H1 (cell line): ENCODE data around the gene ASXL1. TPM values are rescaled to one million over a fixed set of nuclear protein-coding genes. Genes with fewer than 3 reads are reported as not detected.

Experiments
- CTCF ChIA-PET: fragments of 300-600 bp; sonication (Branson Sonifier 250); formaldehyde crosslinking; loops from one replicate; lab custom pipeline; 2021; ENCODE audit not compliant: partially characterized antibody; lab: Charles Lee
- POLR2A ChIA-PET: fragments of 300-600 bp; sonication (Branson Sonifier 250); formaldehyde crosslinking; loops from one replicate; lab custom pipeline; 2021; ENCODE audit warnings: inconsistent platforms; ENCODE audit not compliant: partially characterized antibody; lab: Charles Lee
- DNase-seq, 2 experiments: peaks; one replicate each; pipeline versions ENCODE4 v3.0.0 to v3.0.0-alpha.2; 2010 to 2022; ENCODE audit warnings: low spot score in 2 of 2, low read depth in 1 of 2, mixed read lengths in 1 of 2
- FAIRE-seq: peaks from 2 replicates; lab custom pipeline; 2011; peaks lifted over from hg19 to GRCh38; lab: Jason Lieb, UNC
- H2AFZ ChIP-seq: 2 replicates; pipeline ENCODE4 v1.8.1; 2012; ENCODE audit warnings: low read length, inconsistent platforms
- H2AK5ac ChIP-seq: 2 replicates; pipeline ENCODE4 v1.6.1; 2013; ENCODE audit warnings: low read depth, low read length
- H2BK120ac ChIP-seq: replicated peaks from 2 replicates; pipeline ENCODE3; 2013; ENCODE audit warnings: low read depth, low read length, inconsistent platforms
- H2BK12ac ChIP-seq: 2 replicates; pipeline ENCODE4 v1.6.1; 2013; ENCODE audit warnings: low read depth, low read length
- H2BK15ac ChIP-seq: 2 replicates; pipeline ENCODE4 v1.6.1; 2013; ENCODE audit warnings: low read length
- H2BK20ac ChIP-seq: 2 replicates; pipeline ENCODE4 v1.6.1; 2013; ENCODE audit warnings: low read length
- H2BK5ac ChIP-seq: 2 replicates; pipeline ENCODE4 v1.6.1; 2013; ENCODE audit warnings: low read depth, low read length
- H3K14ac ChIP-seq: 2 replicates; pipeline ENCODE4 v1.6.1; 2013; ENCODE audit warnings: inconsistent platforms; ENCODE audit not compliant: insufficient read length
- H3K18ac ChIP-seq: 2 replicates; pipeline ENCODE4 v1.6.1; 2013; ENCODE audit warnings: low read length; ENCODE audit errors: extremely low read depth
- H3K23ac ChIP-seq: 2 replicates; pipeline ENCODE4 v1.6.1; 2013; ENCODE audit warnings: inconsistent platforms; ENCODE audit not compliant: insufficient read length
- H3K23me2 ChIP-seq: 2 replicates; pipeline ENCODE4 v1.6.1; 2013; ENCODE audit warnings: low read depth, low read length
- H3K27ac ChIP-seq: 2 replicates; pipeline ENCODE4 v1.6.1; 2011; ENCODE audit warnings: low read depth, low read length, inconsistent platforms
- H3K27me3 ChIP-seq, 4 experiments: replicated peaks in 1 of 4; 1 replicate in 1 of 4; 2 replicates in 3 of 4; pipeline versions ENCODE4 v1.6.1 to v1.8.1; 2011 to 2013; ENCODE audit warnings: low read length in 3 of 4, mild to moderate bottlenecking in 3 of 4, inconsistent platforms in 2 of 4, mixed read lengths in 2 of 4, moderate library complexity in 1 of 4; ENCODE audit not compliant: control insufficient read depth in 3 of 4, insufficient read depth in 3 of 4; ENCODE audit errors: extremely low read depth in 1 of 4
- H3K36me3 ChIP-seq, 4 experiments: 2 replicates each; pipeline versions ENCODE4 v1.6.1 to v1.8.1; 2011 to 2013; ENCODE audit warnings: mild to moderate bottlenecking in 4 of 4, low read length in 3 of 4, moderate library complexity in 2 of 4, control low read depth in 1 of 4, inconsistent platforms in 1 of 4; ENCODE audit not compliant: insufficient read depth in 4 of 4, control insufficient read depth in 2 of 4
- H3K4ac ChIP-seq: replicated peaks from 2 replicates; pipeline ENCODE3; 2013; ENCODE audit warnings: low read length, low read depth, mixed read lengths, inconsistent platforms; ENCODE audit not compliant: insufficient read length
- H3K4me1 ChIP-seq, 4 experiments: replicated peaks in 1 of 4; 1 replicate in 1 of 4; 2 replicates in 3 of 4; pipeline versions ENCODE4 v1.6.1 to v1.8.1; 2011 to 2013; ENCODE audit warnings: low read length in 3 of 4, inconsistent platforms in 2 of 4, mixed read lengths in 1 of 4; ENCODE audit not compliant: insufficient read depth in 4 of 4, control insufficient read depth in 3 of 4
- H3K4me2 ChIP-seq, 2 experiments: 2 replicates each; pipeline versions ENCODE4 v1.6.1 to v1.8.1; 2011 to 2013; ENCODE audit warnings: low read depth in 2 of 2, low read length in 2 of 2, control low read depth in 1 of 2, inconsistent platforms in 1 of 2, mild to moderate bottlenecking in 1 of 2; ENCODE audit not compliant: insufficient read depth in 1 of 2
- H3K4me3 ChIP-seq, 4 experiments: fragments of 200-600, 300-600 bp in 1 of 4; sonication (generic), shearing (Covaris generic), sonication (Bioruptor Twin) in 1 of 4; 2 replicates each; pipeline versions ENCODE4 v1.5.1 to v1.8.1; 2011 to 2016; ENCODE audit warnings: low read length in 4 of 4, low read depth in 3 of 4, control low read depth in 2 of 4, inconsistent platforms in 2 of 4, mild to moderate bottlenecking in 2 of 4, mixed read lengths in 1 of 4, moderate library complexity in 1 of 4; ENCODE audit not compliant: insufficient read depth in 2 of 4; ENCODE audit errors: extremely low read depth in 1 of 4
- H3K56ac ChIP-seq: replicated peaks from 2 replicates; pipeline ENCODE3; 2013; ENCODE audit warnings: low read depth, mild to moderate bottlenecking, mixed read lengths, low read length, inconsistent platforms; ENCODE audit not compliant: insufficient read length
- H3K79me1 ChIP-seq: 2 replicates; pipeline ENCODE4 v1.6.1; 2013; ENCODE audit warnings: low read depth, low read length, control low read depth
- H3K79me2 ChIP-seq, 2 experiments: 2 replicates each; pipeline versions ENCODE4 v1.6.1 to v1.8.1; 2012 to 2013; ENCODE audit warnings: low read length in 2 of 2, mild to moderate bottlenecking in 2 of 2, inconsistent platforms in 1 of 2; ENCODE audit not compliant: insufficient read depth in 2 of 2, control insufficient read depth in 1 of 2
- H3K9ac ChIP-seq, 4 experiments: replicated peaks in 1 of 4; 1 replicate in 1 of 4; 2 replicates in 3 of 4; pipeline versions ENCODE4 v1.6.1 to v1.8.1; 2011 to 2013; ENCODE audit warnings: low read depth in 3 of 4, low read length in 3 of 4, control low read depth in 2 of 4, mild to moderate bottlenecking in 2 of 4, moderate library complexity in 2 of 4, inconsistent platforms in 1 of 4; ENCODE audit errors: extremely low read depth in 1 of 4
- H3K9me3 ChIP-seq, 2 experiments: 2 replicates each; pipeline versions ENCODE4 v1.6.1 to v1.8.1; 2012 to 2013; ENCODE audit warnings: mild to moderate bottlenecking in 2 of 2, moderate library complexity in 2 of 2, control low read depth in 1 of 2, inconsistent platforms in 1 of 2, low read depth in 1 of 2, low read length in 1 of 2, mixed read lengths in 1 of 2; ENCODE audit not compliant: insufficient read depth in 2 of 2
- H4K20me1 ChIP-seq, 2 experiments: replicated peaks in 1 of 2; 2 replicates each; pipeline versions ENCODE3 to v1.8.1; 2011 to 2013; ENCODE audit warnings: inconsistent platforms in 2 of 2, low read length in 2 of 2, mild to moderate bottlenecking in 1 of 2; ENCODE audit not compliant: insufficient read depth in 2 of 2, control insufficient read depth in 1 of 2
- H4K5ac ChIP-seq: 2 replicates; pipeline ENCODE4 v1.6.1; 2013; ENCODE audit warnings: low read length, low read depth, mixed read lengths, inconsistent platforms; ENCODE audit not compliant: insufficient read length
- H4K8ac ChIP-seq: 2 replicates; pipeline ENCODE4 v1.8.0; 2013; ENCODE audit warnings: mild to moderate bottlenecking, moderate library complexity, low read length, inconsistent platforms; ENCODE audit not compliant: insufficient read depth; ENCODE audit errors: extremely low read depth
- H4K91ac ChIP-seq: replicated peaks from 2 replicates; pipeline ENCODE3; 2013; ENCODE audit warnings: low read length, mixed read lengths, inconsistent platforms; ENCODE audit not compliant: insufficient read length
- ASH2L ChIP-seq: fragments of 200-600, 300-600 bp; sonication (generic); IDR thresholded peaks from one replicate; pipeline ENCODE4 v1.7.1; 2017; ENCODE audit warnings: low read length
- E2F6 ChIP-seq: IDR thresholded peaks from 2 replicates; pipeline ENCODE4 v1.6.1; 2012; ENCODE audit warnings: inconsistent platforms
- EP300 ChIP-seq, 2 experiments: IDR thresholded peaks; 1 replicate in 1 of 2; 2 replicates in 1 of 2; pipeline ENCODE4 v1.6.1; 2011 to 2012; ENCODE audit warnings: low read depth in 2 of 2, low read length in 2 of 2, mild to moderate bottlenecking in 2 of 2, borderline replicate concordance in 1 of 2, inconsistent platforms in 1 of 2, moderate library complexity in 1 of 2
- EZH2 ChIP-seq: fragments of 200-600 bp; sonication (generic); IDR thresholded peaks from 2 replicates; pipeline ENCODE4 v1.7.1; 2012; ENCODE audit warnings: low read depth, mild to moderate bottlenecking, moderate library complexity, low read length, inconsistent platforms; ENCODE audit not compliant: severe bottlenecking
- FOSL1 ChIP-seq: IDR thresholded peaks from 2 replicates; pipeline ENCODE4 v1.6.1; 2011; ENCODE audit warnings: mild to moderate bottlenecking, low read depth, low read length, moderate library complexity; ENCODE audit not compliant: insufficient read depth
- HDAC6 ChIP-seq: IDR thresholded peaks from one replicate; pipeline ENCODE4 v1.7.1; 2012; ENCODE audit warnings: low read depth, mild to moderate bottlenecking, inconsistent platforms, low read length, moderate library complexity
- POLR2A ChIP-seq, 2 experiments: IDR thresholded peaks; 1 replicate in 1 of 2; 2 replicates in 1 of 2; pipeline ENCODE4 v1.6.1; 2011; ENCODE audit warnings: low read depth in 2 of 2, low read length in 2 of 2, mild to moderate bottlenecking in 2 of 2; ENCODE audit errors: control extremely low read depth in 1 of 2
- POLR2AphosphoS5 ChIP-seq: IDR thresholded peaks from 2 replicates; pipeline ENCODE4 v1.6.1; 2011; ENCODE audit warnings: low read depth, low read length
- SP1 ChIP-seq: IDR thresholded peaks from 2 replicates; pipeline ENCODE4 v1.6.1; 2011; ENCODE audit warnings: low read depth, low read length
- TEAD4 ChIP-seq: IDR thresholded peaks from 2 replicates; pipeline ENCODE4 v1.6.1; 2012; ENCODE audit warnings: low read depth, low read length, inconsistent platforms, mixed read lengths
- USF2 ChIP-seq: IDR thresholded peaks from 2 replicates; pipeline ENCODE4 v1.6.1; 2011; ENCODE audit warnings: low read length, improper control_type of control experiment
- YY1 ChIP-seq: IDR thresholded peaks from 2 replicates; pipeline ENCODE4 v1.6.1; 2011; ENCODE audit warnings: low read depth, mild to moderate bottlenecking, low read length
- WGBS, 2 experiments: shearing (Covaris generic) in 1 of 2; methylation state at CpG; one replicate each; pipeline versions ENCODE4 v1.1.6 to v1.1.7; 2013 to 2015; ENCODE audit warnings: low lambda C conversion rate in 2 of 2, mixed read lengths in 2 of 2, inconsistent platforms in 1 of 2, low coverage in 1 of 2, missing lambda C conversion rate in 1 of 2; ENCODE audit not compliant: insufficient replicate concordance in 2 of 2, insufficient coverage in 1 of 2, insufficient read length in 1 of 2; ENCODE audit errors: extremely low coverage in 1 of 2, missing lambda C conversion rate in 1 of 2; 5-methylcytosine and 5-hydroxymethylcytosine counted together
- polyA plus RNA-seq, 7 experiments: library from polyadenylated mRNA; depleted of rRNA in 3 of 7; stranded (reverse) in 5 of 7; unstranded in 2 of 7; fragments of >200 nt in 5 of 7; fragments of 200-250 nt in 2 of 7; gene quantifications; 1 replicate in 5 of 7; 2 replicates in 1 of 7; 4 replicates in 1 of 7; pipeline versions ENCODE4 v1.2.1 to v1.2.3, GENCODE V29; 2011 to 2013; ENCODE audit warnings: missing spikeins in 2 of 7, mixed read lengths in 2 of 7
- total RNA-seq: library from RNA; stranded (reverse); fragmentation: NEBNext Ultra II Directional; extraction: Animal tissue kit (Norgen Biotek cat#: 25700); gene quantifications from 2 replicates; pipeline ENCODE4 v1.2.1, GENCODE V29; 2021

The ASXL1 gene
- total and polyA plus RNA-seq, 2 of the 8 experiments (the other 6 are each of a cell fraction or from before 2014, with no cell fraction given): 10.6 to 26.5 TPM

- Histone ChIP-seq H4K91ac (no peak overlapping the region), H3K4me3 (no peak overlapping the region), H3K23me2 (no peaks in the 10 kb centered on the region), H3K56ac (no peak overlapping the region), H3K18ac (no peak overlapping the region), H2AFZ (no peak overlapping the region), H2BK120ac (no peak overlapping the region), H2AK5ac (no peak overlapping the region), H4K20me1 (peaks cover 0 to 2% of the 10 kb centered on the region in 2 experiments), H3K4ac (no peak overlapping the region), H3K23ac (no peak overlapping the region), H4K8ac (no peak overlapping the region), H3K4me2 (no peak overlapping the region), H3K27me3 (no peaks in the 10 kb centered on the region), H3K4me1 (no peaks in the 10 kb centered on the region), H2BK5ac (no peak overlapping the region), H2BK12ac (no peak overlapping the region), H2BK15ac (no peak overlapping the region), H3K27ac (no peak overlapping the region), H3K9ac (no peak overlapping the region), H4K5ac (no peak overlapping the region), H3K9me3 (no peaks in the 10 kb centered on the region), H3K14ac (no peak overlapping the region), H3K79me2 (no peaks in the 10 kb centered on the region), H2BK20ac (no peak overlapping the region), H3K79me1 (no peaks in the 10 kb centered on the region), H3K36me3 (no peaks in the 10 kb centered on the region; a peak in 1 of 8 replicates)
- DNase-seq: no peak
- FAIRE-seq: no peak
- WGBS, 2 experiments: 92% methylated on average over 4 of the region's 4 CpGs; no CpG with 5 or more reads in 1 of the 2 experiments
- ChIA-PET CTCF (no interaction called here), POLR2A (interaction anchor here (1.2 kb wide), 1 partner anchor 15 kb away, joined by 5 read pairs; no protein-coding TSS in a partner anchor)
- TF ChIP-seq SP1 (no peak), EZH2 (no peak), USF2 (no peak), POLR2A (IDR thresholded peaks at IDR 0.05; ENCODE audit: control extremely low read depth in 1 of 2, low read depth in 2 of 2, low read length in 2 of 2) (no peak), ASH2L (no peak), FOSL1 (no peak), E2F6 (no peak), EP300 (IDR thresholded peaks at IDR 0.05; ENCODE audit: borderline replicate concordance in 1 of 2, low read depth in 2 of 2, low read length in 2 of 2) (no peak), YY1 (no peak), HDAC6 (no peak), POLR2AphosphoS5 (no peak), TEAD4 (no peak)
Measured at GRCh38 chr20:32406701-32407100, 48.6 kb downstream of the ASXL1 start.
